H1 (cell line): Measurements from ENCODE around the gene RAD51B. TPM values are rescaled to one million over a fixed set of nuclear protein-coding genes. Genes with fewer than 3 reads are reported as not detected.

Experiments used
- CTCF ChIA-PET: fragments of 300-600 bp; sonication (Branson Sonifier 250); formaldehyde crosslinking; loops from one replicate; lab custom pipeline; 2021; ENCODE audit not compliant: partially characterized antibody; lab: Charles Lee
- POLR2A ChIA-PET: fragments of 300-600 bp; sonication (Branson Sonifier 250); formaldehyde crosslinking; loops from one replicate; lab custom pipeline; 2021; ENCODE audit warnings: inconsistent platforms; ENCODE audit not compliant: partially characterized antibody; lab: Charles Lee
- DNase-seq, 2 experiments: peaks; one replicate each; pipeline versions ENCODE4 v3.0.0 to v3.0.0-alpha.2; 2010 to 2022; ENCODE audit warnings: low spot score in 2 of 2, low read depth in 1 of 2, mixed read lengths in 1 of 2
- FAIRE-seq: peaks from 2 replicates; lab custom pipeline; 2011; peaks lifted over from hg19 to GRCh38; lab: Jason Lieb, UNC
- H2AFZ ChIP-seq: 2 replicates; pipeline ENCODE4 v1.8.1; 2012; ENCODE audit warnings: low read length, inconsistent platforms
- H2AK5ac ChIP-seq: 2 replicates; pipeline ENCODE4 v1.6.1; 2013; ENCODE audit warnings: low read depth, low read length
- H2BK120ac ChIP-seq: replicated peaks from 2 replicates; pipeline ENCODE3; 2013; ENCODE audit warnings: low read depth, low read length, inconsistent platforms
- H2BK12ac ChIP-seq: 2 replicates; pipeline ENCODE4 v1.6.1; 2013; ENCODE audit warnings: low read depth, low read length
- H2BK15ac ChIP-seq: 2 replicates; pipeline ENCODE4 v1.6.1; 2013; ENCODE audit warnings: low read length
- H2BK20ac ChIP-seq: 2 replicates; pipeline ENCODE4 v1.6.1; 2013; ENCODE audit warnings: low read length
- H2BK5ac ChIP-seq: 2 replicates; pipeline ENCODE4 v1.6.1; 2013; ENCODE audit warnings: low read depth, low read length
- H3K14ac ChIP-seq: 2 replicates; pipeline ENCODE4 v1.6.1; 2013; ENCODE audit warnings: inconsistent platforms; ENCODE audit not compliant: insufficient read length
- H3K18ac ChIP-seq: 2 replicates; pipeline ENCODE4 v1.6.1; 2013; ENCODE audit warnings: low read length; ENCODE audit errors: extremely low read depth
- H3K23ac ChIP-seq: 2 replicates; pipeline ENCODE4 v1.6.1; 2013; ENCODE audit warnings: inconsistent platforms; ENCODE audit not compliant: insufficient read length
- H3K23me2 ChIP-seq: 2 replicates; pipeline ENCODE4 v1.6.1; 2013; ENCODE audit warnings: low read depth, low read length
- H3K27ac ChIP-seq: 2 replicates; pipeline ENCODE4 v1.6.1; 2011; ENCODE audit warnings: low read depth, low read length, inconsistent platforms
- H3K27me3 ChIP-seq, 4 experiments: replicated peaks in 1 of 4; 1 replicate in 1 of 4; 2 replicates in 3 of 4; pipeline versions ENCODE4 v1.6.1 to v1.8.1; 2011 to 2013; ENCODE audit warnings: low read length in 3 of 4, mild to moderate bottlenecking in 3 of 4, inconsistent platforms in 2 of 4, mixed read lengths in 2 of 4, moderate library complexity in 1 of 4; ENCODE audit not compliant: control insufficient read depth in 3 of 4, insufficient read depth in 3 of 4; ENCODE audit errors: extremely low read depth in 1 of 4
- H3K36me3 ChIP-seq, 4 experiments: 2 replicates each; pipeline versions ENCODE4 v1.6.1 to v1.8.1; 2011 to 2013; ENCODE audit warnings: mild to moderate bottlenecking in 4 of 4, low read length in 3 of 4, moderate library complexity in 2 of 4, control low read depth in 1 of 4, inconsistent platforms in 1 of 4; ENCODE audit not compliant: insufficient read depth in 4 of 4, control insufficient read depth in 2 of 4
- H3K4ac ChIP-seq: replicated peaks from 2 replicates; pipeline ENCODE3; 2013; ENCODE audit warnings: low read length, low read depth, mixed read lengths, inconsistent platforms; ENCODE audit not compliant: insufficient read length
- H3K4me1 ChIP-seq, 4 experiments: replicated peaks in 1 of 4; 1 replicate in 1 of 4; 2 replicates in 3 of 4; pipeline versions ENCODE4 v1.6.1 to v1.8.1; 2011 to 2013; ENCODE audit warnings: low read length in 3 of 4, inconsistent platforms in 2 of 4, mixed read lengths in 1 of 4; ENCODE audit not compliant: insufficient read depth in 4 of 4, control insufficient read depth in 3 of 4
- H3K4me2 ChIP-seq, 2 experiments: 2 replicates each; pipeline versions ENCODE4 v1.6.1 to v1.8.1; 2011 to 2013; ENCODE audit warnings: low read depth in 2 of 2, low read length in 2 of 2, control low read depth in 1 of 2, inconsistent platforms in 1 of 2, mild to moderate bottlenecking in 1 of 2; ENCODE audit not compliant: insufficient read depth in 1 of 2
- H3K4me3 ChIP-seq, 4 experiments: fragments of 200-600, 300-600 bp in 1 of 4; sonication (generic), shearing (Covaris generic), sonication (Bioruptor Twin) in 1 of 4; 2 replicates each; pipeline versions ENCODE4 v1.5.1 to v1.8.1; 2011 to 2016; ENCODE audit warnings: low read length in 4 of 4, low read depth in 3 of 4, control low read depth in 2 of 4, inconsistent platforms in 2 of 4, mild to moderate bottlenecking in 2 of 4, mixed read lengths in 1 of 4, moderate library complexity in 1 of 4; ENCODE audit not compliant: insufficient read depth in 2 of 4; ENCODE audit errors: extremely low read depth in 1 of 4
- H3K56ac ChIP-seq: replicated peaks from 2 replicates; pipeline ENCODE3; 2013; ENCODE audit warnings: low read depth, mild to moderate bottlenecking, mixed read lengths, low read length, inconsistent platforms; ENCODE audit not compliant: insufficient read length
- H3K79me1 ChIP-seq: 2 replicates; pipeline ENCODE4 v1.6.1; 2013; ENCODE audit warnings: low read depth, low read length, control low read depth
- H3K79me2 ChIP-seq, 2 experiments: 2 replicates each; pipeline versions ENCODE4 v1.6.1 to v1.8.1; 2012 to 2013; ENCODE audit warnings: low read length in 2 of 2, mild to moderate bottlenecking in 2 of 2, inconsistent platforms in 1 of 2; ENCODE audit not compliant: insufficient read depth in 2 of 2, control insufficient read depth in 1 of 2
- H3K9ac ChIP-seq, 4 experiments: replicated peaks in 1 of 4; 1 replicate in 1 of 4; 2 replicates in 3 of 4; pipeline versions ENCODE4 v1.6.1 to v1.8.1; 2011 to 2013; ENCODE audit warnings: low read depth in 3 of 4, low read length in 3 of 4, control low read depth in 2 of 4, mild to moderate bottlenecking in 2 of 4, moderate library complexity in 2 of 4, inconsistent platforms in 1 of 4; ENCODE audit errors: extremely low read depth in 1 of 4
- H3K9me3 ChIP-seq, 2 experiments: 2 replicates each; pipeline versions ENCODE4 v1.6.1 to v1.8.1; 2012 to 2013; ENCODE audit warnings: mild to moderate bottlenecking in 2 of 2, moderate library complexity in 2 of 2, control low read depth in 1 of 2, inconsistent platforms in 1 of 2, low read depth in 1 of 2, low read length in 1 of 2, mixed read lengths in 1 of 2; ENCODE audit not compliant: insufficient read depth in 2 of 2
- H4K20me1 ChIP-seq, 2 experiments: replicated peaks in 1 of 2; 2 replicates each; pipeline versions ENCODE3 to v1.8.1; 2011 to 2013; ENCODE audit warnings: inconsistent platforms in 2 of 2, low read length in 2 of 2, mild to moderate bottlenecking in 1 of 2; ENCODE audit not compliant: insufficient read depth in 2 of 2, control insufficient read depth in 1 of 2
- H4K5ac ChIP-seq: 2 replicates; pipeline ENCODE4 v1.6.1; 2013; ENCODE audit warnings: low read length, low read depth, mixed read lengths, inconsistent platforms; ENCODE audit not compliant: insufficient read length
- H4K8ac ChIP-seq: 2 replicates; pipeline ENCODE4 v1.8.0; 2013; ENCODE audit warnings: mild to moderate bottlenecking, moderate library complexity, low read length, inconsistent platforms; ENCODE audit not compliant: insufficient read depth; ENCODE audit errors: extremely low read depth
- H4K91ac ChIP-seq: replicated peaks from 2 replicates; pipeline ENCODE3; 2013; ENCODE audit warnings: low read length, mixed read lengths, inconsistent platforms; ENCODE audit not compliant: insufficient read length
- ASH2L ChIP-seq: fragments of 200-600, 300-600 bp; sonication (generic); IDR thresholded peaks from one replicate; pipeline ENCODE4 v1.7.1; 2017; ENCODE audit warnings: low read length
- CEBPB ChIP-seq: IDR thresholded peaks from 2 replicates; pipeline ENCODE4 v1.6.1; 2012; ENCODE audit warnings: low read depth, low read length
- EZH2 ChIP-seq: fragments of 200-600 bp; sonication (generic); IDR thresholded peaks from 2 replicates; pipeline ENCODE4 v1.7.1; 2012; ENCODE audit warnings: low read depth, mild to moderate bottlenecking, moderate library complexity, low read length, inconsistent platforms; ENCODE audit not compliant: severe bottlenecking
- GTF2F1 ChIP-seq: IDR thresholded peaks from 2 replicates; pipeline ENCODE4 v1.6.1; 2012; ENCODE audit warnings: low read depth, low read length, improper control_type of control experiment, borderline replicate concordance
- KDM1A ChIP-seq: fragments of 200-600, 300-600 bp; sonication (generic); IDR thresholded peaks from 2 replicates; pipeline ENCODE4 v1.7.1; 2016; ENCODE audit warnings: mild to moderate bottlenecking, low read length, borderline replicate concordance
- POLR2A ChIP-seq, 2 experiments: IDR thresholded peaks; 1 replicate in 1 of 2; 2 replicates in 1 of 2; pipeline ENCODE4 v1.6.1; 2011; ENCODE audit warnings: low read depth in 2 of 2, low read length in 2 of 2, mild to moderate bottlenecking in 2 of 2; ENCODE audit errors: control extremely low read depth in 1 of 2
- RNF2 ChIP-seq: fragments of 200-900, 300-1000 bp; sonication (generic); IDR thresholded peaks from 2 replicates; pipeline ENCODE4 v1.7.1; 2016; ENCODE audit warnings: borderline replicate concordance, low read depth, mild to moderate bottlenecking, antibody characterized with exemption, low read length; ENCODE audit not compliant: poor library complexity, severe bottlenecking; ENCODE audit errors: missing control alignments
- SIN3A ChIP-seq, 2 experiments: IDR thresholded peaks in 1 of 2; conservative IDR thresholded peaks in 1 of 2; 2 replicates each; pipeline ENCODE4 v1.6.1; 2011 to 2012; ENCODE audit warnings: low read length in 2 of 2, improper control_type of control experiment in 1 of 2, low read depth in 1 of 2, mild to moderate bottlenecking in 1 of 2
- SUZ12 ChIP-seq: fragments of 200-600 bp; sonication (generic); IDR thresholded peaks from 2 replicates; pipeline ENCODE4 v1.6.1; 2012; ENCODE audit warnings: mild to moderate bottlenecking, inconsistent platforms, low read length, moderate library complexity, mixed read lengths
- WGBS, 2 experiments: shearing (Covaris generic) in 1 of 2; methylation state at CpG; one replicate each; pipeline versions ENCODE4 v1.1.6 to v1.1.7; 2013 to 2015; ENCODE audit warnings: low lambda C conversion rate in 2 of 2, mixed read lengths in 2 of 2, inconsistent platforms in 1 of 2, low coverage in 1 of 2, missing lambda C conversion rate in 1 of 2; ENCODE audit not compliant: insufficient replicate concordance in 2 of 2, insufficient coverage in 1 of 2, insufficient read length in 1 of 2; ENCODE audit errors: extremely low coverage in 1 of 2, missing lambda C conversion rate in 1 of 2; 5-methylcytosine and 5-hydroxymethylcytosine counted together
- polyA plus RNA-seq, 7 experiments: library from polyadenylated mRNA; depleted of rRNA in 3 of 7; stranded (reverse) in 5 of 7; unstranded in 2 of 7; fragments of >200 nt in 5 of 7; fragments of 200-250 nt in 2 of 7; gene quantifications; 1 replicate in 5 of 7; 2 replicates in 1 of 7; 4 replicates in 1 of 7; pipeline versions ENCODE4 v1.2.1 to v1.2.3, GENCODE V29; 2011 to 2013; ENCODE audit warnings: missing spikeins in 2 of 7, mixed read lengths in 2 of 7
- total RNA-seq: library from RNA; stranded (reverse); fragmentation: NEBNext Ultra II Directional; extraction: Animal tissue kit (Norgen Biotek cat#: 25700); gene quantifications from 2 replicates; pipeline ENCODE4 v1.2.1, GENCODE V29; 2021
- TF ChIP-seq, protein P1 (sequence below): IDR thresholded peaks from 2 replicates; pipeline ENCODE4 v1.6.1; 2012; ENCODE audit warnings: inconsistent platforms

RAD51B gene
- total and polyA plus RNA-seq, 2 of the 8 experiments (the other 6 are each of a cell fraction or from before 2014, with no cell fraction given), result 3.9 to 14.9 TPM

DNA sequence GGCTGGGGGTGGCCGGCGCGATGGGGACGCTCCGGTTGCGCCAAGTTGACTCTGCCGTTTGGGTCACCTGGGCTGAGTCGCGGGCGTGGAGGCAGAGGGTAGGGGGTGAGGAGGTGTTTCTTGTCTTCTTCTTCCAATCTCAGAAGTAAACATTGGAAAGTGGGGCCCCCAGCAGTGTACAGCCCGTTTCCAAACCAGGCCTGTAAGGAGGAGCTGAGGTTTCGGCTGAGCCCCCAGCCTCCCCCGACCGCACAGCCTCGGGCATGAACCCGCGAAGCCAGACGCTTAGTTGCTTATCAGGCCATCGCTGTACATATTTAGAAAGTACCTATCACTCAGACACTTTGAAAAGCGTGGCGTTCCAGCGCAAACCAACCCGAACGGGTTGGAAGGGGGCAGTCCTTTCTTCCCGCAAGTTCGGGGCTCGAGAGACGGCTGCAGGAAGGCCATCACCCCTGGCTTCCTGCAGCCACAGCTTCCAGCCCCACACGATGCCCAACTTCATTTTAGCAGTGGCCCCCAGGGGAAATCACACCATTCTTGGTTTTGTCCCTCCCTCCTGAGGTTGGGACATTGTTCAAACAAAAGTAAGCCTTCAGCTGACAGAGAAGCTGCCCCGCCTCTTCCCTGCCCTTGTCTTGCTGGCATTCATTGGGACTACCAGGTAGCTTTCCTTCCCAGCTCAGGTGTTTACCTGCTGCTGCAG is 809.2 kb downstream of the RAD51B start:
- DNase-seq, result peak in 1 of 2 experiments; percentile 73
- Histone ChIP-seq H2BK20ac (0 out of 2 replicates have a peak overlapping the region, but pooled peaks have one; percentile 34), H3K27me3 (no peaks in the 10 kb centered on the region; a peak in 1 of 7 replicates), H2BK12ac (peak overlapping the region; percentile 84), H2AK5ac (no peak overlapping the region), H4K5ac (peak overlapping the region; percentile 25), H3K18ac (peak overlapping the region; percentile 95), H3K4me2 (peak overlapping the region; percentile 63 to 84), H3K36me3 (no peaks in the 10 kb centered on the region), H3K4me1 (peaks cover 6 to 16% (median 9%) of the 10 kb centered on the region in 4 experiments; a peak in 5 of 7 replicates), H3K27ac (peak overlapping the region; percentile 16), H3K56ac (no peak overlapping the region), H3K79me1 (no peaks in the 10 kb centered on the region; the same call in 1 of the 2 replicates), H4K91ac (peak overlapping the region; percentile 77), H3K9ac (peak overlapping the region in 3 of 4 experiments; percentile 4 to 68 (median 44); a peak in 6 of 7 replicates), H3K23ac (no peak overlapping the region), H3K79me2 (no peaks in the 10 kb centered on the region), H3K4me3 (peak overlapping the region; percentile 24 to 58 (median 34); a peak in 7 of 8 replicates), H3K9me3 (no peaks in the 10 kb centered on the region), H3K23me2 (peaks cover 5% of the 10 kb centered on the region; the same call in 1 of the 2 replicates), H3K4ac (peak overlapping the region; percentile 16), H4K20me1 (no peaks in the 10 kb centered on the region), H2BK120ac (peak overlapping the region; percentile 26), H2BK5ac (peak overlapping the region; percentile 81; the same call in 1 of the 2 replicates), H4K8ac (peak overlapping the region; percentile 93; the same call in 1 of the 2 replicates), H2BK15ac (no peak overlapping the region; the same call in 1 of the 2 replicates), H3K14ac (no peak overlapping the region), H2AFZ (peak overlapping the region; percentile 54; the same call in 1 of the 2 replicates)
- POLR2A ChIA-PET, result interaction anchor here (0.9 to 2.7 kb wide), 11 partner anchors 8 to 254 kb away, joined by 3 to 11 read pairs (median 4); partner anchors contain the start of gene ZFP36L1
- WGBS, 2 experiments, result 19% methylated on average over 20 of the region's 30 CpGs; no CpG with 5 or more reads in 1 of the 2 experiments
- CTCF ChIA-PET, result interaction anchor here (0.6 to 2.5 kb wide), 8 partner anchors 17 to 376 kb away, joined by 3 to 9 read pairs (median 3); no protein-coding TSS in a partner anchor
- FAIRE-seq, result peak; percentile 42
- TF ChIP-seq, protein P1, sequence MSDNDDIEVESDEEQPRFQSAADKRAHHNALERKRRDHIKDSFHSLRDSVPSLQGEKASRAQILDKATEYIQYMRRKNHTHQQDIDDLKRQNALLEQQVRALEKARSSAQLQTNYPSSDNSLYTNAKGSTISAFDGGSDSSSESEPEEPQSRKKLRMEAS, result peak; percentile 15
- no peak for TF ChIP-seq RNF2
- TF ChIP-seq GTF2F1, result no peak
- 0 out of 4 replicates have a peak, but pooled peaks of 1 of the 2 experiments have one; percentile 62 for TF ChIP-seq SIN3A (conservative IDR thresholded peaks at IDR 0.05 in 1 of 2, IDR thresholded peaks at IDR 0.05 in 1 of 2; ENCODE audit: low read depth in 1 of 2, low read length in 2 of 2)
- TF ChIP-seq CEBPB, result no peak
- TF ChIP-seq ASH2L, result peak; percentile 55
- no peak for TF ChIP-seq EZH2
- TF ChIP-seq POLR2A (IDR thresholded peaks at IDR 0.05; ENCODE audit: control extremely low read depth in 1 of 2, low read depth in 2 of 2, low read length in 2 of 2), result peak in 1 of 2 experiments; percentile 39; a peak in 2 of 3 replicates
- TF ChIP-seq KDM1A, result no peak
- no peak for TF ChIP-seq SUZ12
